GM21367 (cell line): ENCODE data around the gene SMIM35.

Experiments used
- ATAC-seq: cut with Tn5 transposase; IDR thresholded peaks from one replicate; pipeline ENCODE4 v1.9.1; 2021; ENCODE audit not compliant: unreplicated experiment

SMIM35 gene

DNA sequence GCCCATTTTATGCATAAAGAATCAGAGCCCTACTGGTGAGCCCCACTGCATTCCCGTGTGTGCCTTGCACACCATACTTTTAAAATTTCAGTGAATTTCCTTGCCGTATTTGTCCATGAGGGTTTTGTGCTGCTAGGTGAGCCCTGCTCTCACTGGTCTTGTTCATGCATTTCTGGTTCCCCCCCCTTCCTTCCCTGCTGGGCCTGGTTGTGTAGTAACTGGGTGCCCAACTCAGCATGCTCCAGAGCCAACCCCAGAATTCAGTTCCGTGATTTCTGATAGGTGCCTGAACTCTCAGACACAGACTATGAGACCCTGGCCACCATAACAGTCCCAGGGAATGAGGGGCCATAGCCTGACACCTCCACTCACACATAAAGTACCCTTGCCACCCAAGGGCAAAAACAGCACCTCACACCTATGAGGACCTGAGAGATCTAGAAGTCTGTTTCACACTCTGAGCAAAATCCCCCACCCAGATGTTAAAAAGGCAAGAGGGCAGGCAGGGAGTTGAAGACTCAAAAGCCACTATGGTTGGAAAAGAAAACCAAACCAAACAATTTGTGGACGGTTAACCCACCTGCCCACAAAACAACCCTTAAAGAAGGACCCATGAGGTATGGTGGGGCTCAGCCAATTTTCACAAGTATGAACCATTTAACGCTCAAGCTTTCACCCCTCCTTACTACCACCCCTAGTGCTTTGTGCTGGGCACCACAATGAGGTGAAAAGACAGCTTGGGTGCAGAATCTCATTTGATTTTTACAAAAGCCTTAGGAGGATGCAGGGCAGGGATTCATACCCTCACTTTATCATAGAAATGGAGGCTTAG, 117.4 kb downstream of the SMIM35 start:
- ATAC-seq: no peak

DNA sequence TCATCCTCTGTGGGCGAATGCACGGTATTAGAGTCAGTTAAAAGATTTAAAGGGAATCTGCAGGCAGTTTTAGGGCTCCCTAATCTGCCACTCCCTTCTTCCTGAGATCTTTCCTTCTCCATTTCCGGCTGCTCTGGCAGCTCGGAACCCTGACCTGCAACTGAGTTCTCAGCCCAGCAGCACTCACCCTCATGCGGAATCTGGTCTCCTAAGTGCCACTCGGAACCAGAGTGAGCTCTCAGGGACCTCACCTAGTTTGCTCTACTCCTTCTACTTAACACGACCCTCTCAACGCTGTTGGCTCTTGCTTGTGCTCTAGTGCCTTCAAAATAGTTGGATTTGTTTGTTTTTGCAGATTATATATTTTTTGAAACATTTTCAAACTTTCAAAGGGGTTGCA, 119.9 kb downstream of the SMIM35 start:
- no peak for ATAC-seq

GRCh38 chr11:117962826-117963225, 123.9 kb downstream of the SMIM35 start:
- no peak for ATAC-seq

DNA sequence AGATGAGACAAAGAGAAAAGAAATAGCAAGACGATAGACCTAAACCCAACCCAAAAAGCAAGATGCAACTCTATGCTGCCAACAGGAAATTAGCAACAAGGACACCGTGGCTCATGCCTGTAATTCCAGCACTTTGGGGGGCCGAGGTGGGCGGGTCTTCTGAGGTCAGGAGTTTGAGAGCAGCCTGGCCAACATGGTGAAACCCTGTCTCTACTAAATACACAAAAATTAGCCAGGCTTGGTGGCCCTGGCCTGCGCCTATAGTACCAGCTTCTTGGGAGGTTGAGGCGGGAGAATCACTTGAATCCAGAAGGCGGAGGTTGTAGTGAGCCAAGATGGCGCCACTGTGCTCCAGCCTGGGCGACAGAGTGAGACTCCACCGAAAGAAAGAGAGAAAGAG, 124.9 kb downstream of the SMIM35 start:
- ATAC-seq: no peak

GRCh38 chr11:117960406-117960805, 126.4 kb downstream of the SMIM35 start:
- no peak for ATAC-seq

- no peak for ATAC-seq
These were observed 127.2 kb downstream of the SMIM35 start for GRCh38 chr11:117959438-117960149.

GRCh38 chr11:117958949-117959348, 127.8 kb downstream of the SMIM35 start:
- no peak for ATAC-seq
